NCI-H2029 (cell line): ENCODE data around the gene PLXNA4.

ENCODE experiments used
- DNase-seq: peaks from one replicate; lab custom pipeline; 2025; lab: John Stamatoyannopoulos, UW

PLXNA4 gene

GRCh38 chr7:132206594-132206993 is 369.7 kb downstream of the PLXNA4 start:
- no peak for DNase-seq

GRCh38 chr7:132205509-132205908 is 370.8 kb downstream of the PLXNA4 start:
- no peak for DNase-seq

- DNase-seq = no peak
Measured at GRCh38 chr7:132203021-132203420, 373.2 kb downstream of the PLXNA4 start.

GRCh38 chr7:132202541-132202940 is 373.7 kb downstream of the PLXNA4 start:
- DNase-seq = no peak

GRCh38 chr7:132200141-132200540 is 376.1 kb downstream of the PLXNA4 start:
- DNase-seq = no peak

- no peak for DNase-seq
Measured at GRCh38 chr7:132199626-132200025, 376.6 kb downstream of the PLXNA4 start.

GRCh38 chr7:132197772-132198171 is 378.5 kb downstream of the PLXNA4 start:
- no peak for DNase-seq

GRCh38 chr7:132193898-132194297 is 382.4 kb downstream of the PLXNA4 start:
- DNase-seq = no peak

- no peak for DNase-seq
Measured at GRCh38 chr7:132192809-132193208, 383.5 kb downstream of the PLXNA4 start.

GRCh38 chr7:132191418-132191817 is 384.9 kb downstream of the PLXNA4 start:
- no peak for DNase-seq

GRCh38 chr7:132190683-132191082 is 385.6 kb downstream of the PLXNA4 start:
- no peak for DNase-seq

- DNase-seq = no peak
Measured at GRCh38 chr7:132189881-132190280, 386.4 kb downstream of the PLXNA4 start.

- no peak for DNase-seq
Measured at GRCh38 chr7:132187869-132188789, 388.1 kb downstream of the PLXNA4 start.

GRCh38 chr7:132187391-132187790 is 388.9 kb downstream of the PLXNA4 start:
- no peak for DNase-seq

- no peak for DNase-seq
Measured at GRCh38 chr7:132185150-132185549, 391.1 kb downstream of the PLXNA4 start.

GRCh38 chr7:132183781-132184380 is 392.4 kb downstream of the PLXNA4 start:
- DNase-seq = no peak

- no peak for DNase-seq
Measured at GRCh38 chr7:132182992-132183391, 393.3 kb downstream of the PLXNA4 start.

GRCh38 chr7:132181946-132182685 is 394.2 kb downstream of the PLXNA4 start:
- DNase-seq = no peak

- no peak for DNase-seq
Measured at GRCh38 chr7:132181371-132181770, 394.9 kb downstream of the PLXNA4 start.

- DNase-seq = no peak
Measured at GRCh38 chr7:132180481-132180880, 395.8 kb downstream of the PLXNA4 start.

GRCh38 chr7:132179681-132180080 is 396.6 kb downstream of the PLXNA4 start:
- no peak for DNase-seq

GRCh38 chr7:132179080-132179430 is 397.2 kb downstream of the PLXNA4 start:
- no peak for DNase-seq
